ENCODE results near the gene PCSK6. TPM values are rescaled to one million over a fixed set of nuclear protein-coding genes. Genes with fewer than 3 reads are reported as not detected.
A peak's percentile ranks its signal among the peaks of the same experiment; 100 is the strongest.

PCSK6 gene
- total and polyA plus RNA-seq, 2 donors from 2014 or later, result 3.8 to 7.3 TPM

DNA sequence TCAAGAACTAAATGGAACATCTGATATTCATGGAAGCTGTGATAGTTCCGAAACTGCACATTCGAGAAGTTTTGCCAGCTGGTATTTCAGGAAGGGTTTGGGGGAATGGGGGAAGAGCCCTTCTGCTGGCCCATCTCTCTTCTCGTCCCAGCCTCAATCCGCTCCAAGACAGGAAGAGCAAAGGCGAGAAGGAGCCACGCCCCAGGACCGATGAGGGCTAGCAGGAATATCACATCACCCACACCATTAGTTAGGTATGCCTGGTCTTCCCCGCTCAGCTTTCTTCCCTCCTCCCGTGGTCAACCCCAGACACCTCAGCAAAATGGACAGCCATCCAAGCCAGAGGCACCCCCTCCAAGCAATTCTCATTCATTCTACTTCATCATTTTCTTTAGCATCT is 14.9 kb upstream of the PCSK6 start:
- no peak for FAIRE-seq
- Histone ChIP-seq H3K36me3 (ENCODE audit: control insufficient read depth in 2 of 3, insufficient read depth in 3 of 3, low read length in 3 of 3) (no peaks in the 10 kb centered on the region), H3K27ac (ENCODE audit: low read depth in 2 of 2, low read length in 2 of 2) (no peak overlapping the region), H3K27me3 (ENCODE audit: control insufficient read depth, insufficient read depth, low read length) (no peaks in the 10 kb centered on the region), H3K9me3 (ENCODE audit: control insufficient read depth in 2 of 3, insufficient read depth in 1 of 3, low read length in 3 of 3) (no peaks in the 10 kb centered on the region), H3K4me1 (ENCODE audit: control insufficient read depth in 2 of 3, insufficient read depth in 2 of 3, low read depth in 1 of 3, low read length in 3 of 3) (no peaks in the 10 kb centered on the region), H3K9ac (ENCODE audit: low read length in 3 of 3) (no peak overlapping the region), H3K4me3 (ENCODE audit: low read length in 3 of 3) (no peak overlapping the region)
- TF ChIP-seq CTCF (IDR thresholded peaks at IDR 0.05; ENCODE audit: borderline replicate concordance, extremely low read depth, insufficient read depth), result no peak
- peak in 1 of 5 donors; percentile 35 for DNase-seq
- intact Hi-C loops (cut with DNase I), result no loop called here

DNA sequence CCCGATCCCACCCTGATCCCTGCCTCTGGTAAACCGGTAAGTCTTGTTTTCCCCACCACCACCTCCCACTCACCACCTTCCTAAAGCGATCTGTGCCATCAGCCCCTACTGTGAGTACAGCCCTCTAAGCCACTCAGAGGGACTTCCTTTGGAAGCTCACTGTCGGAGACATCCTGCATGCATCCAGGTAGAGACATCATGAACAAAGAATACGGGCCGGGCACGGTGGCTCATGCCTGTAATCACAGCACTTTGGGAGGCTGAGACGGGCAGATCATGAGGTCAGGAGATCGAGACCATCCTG is 13.7 kb upstream of the PCSK6 start:
- intact Hi-C loops (cut with DNase I), result no loop called here
- no peak for DNase-seq
- Histone ChIP-seq H3K4me3 (ENCODE audit: low read length in 3 of 3) (no peak overlapping the region), H3K27me3 (ENCODE audit: control insufficient read depth, insufficient read depth, low read length) (no peaks in the 10 kb centered on the region), H3K9ac (ENCODE audit: low read length in 3 of 3) (no peak overlapping the region), H3K9me3 (ENCODE audit: control insufficient read depth in 2 of 3, insufficient read depth in 1 of 3, low read length in 3 of 3) (no peaks in the 10 kb centered on the region), H3K36me3 (ENCODE audit: control insufficient read depth in 2 of 3, insufficient read depth in 3 of 3, low read length in 3 of 3) (no peaks in the 10 kb centered on the region), H3K27ac (ENCODE audit: low read depth in 2 of 2, low read length in 2 of 2) (no peak overlapping the region), H3K4me1 (ENCODE audit: control insufficient read depth in 2 of 3, insufficient read depth in 2 of 3, low read depth in 1 of 3, low read length in 3 of 3) (no peaks in the 10 kb centered on the region)
- no peak for FAIRE-seq
- TF ChIP-seq CTCF (IDR thresholded peaks at IDR 0.05; ENCODE audit: borderline replicate concordance, extremely low read depth, insufficient read depth), result no peak

GRCh38 chr15:101502572-101503295 is 13.2 kb upstream of the PCSK6 start:
- TF ChIP-seq CTCF (IDR thresholded peaks at IDR 0.05; ENCODE audit: borderline replicate concordance, extremely low read depth, insufficient read depth), result no peak
- Histone ChIP-seq H3K4me3 (ENCODE audit: low read length in 3 of 3) (no peak overlapping the region), H3K9me3 (ENCODE audit: control insufficient read depth in 2 of 3, insufficient read depth in 1 of 3, low read length in 3 of 3) (no peaks in the 10 kb centered on the region), H3K9ac (ENCODE audit: low read length in 3 of 3) (no peak overlapping the region), H3K27ac (ENCODE audit: low read depth in 2 of 2, low read length in 2 of 2) (no peak overlapping the region), H3K4me1 (ENCODE audit: control insufficient read depth in 2 of 3, insufficient read depth in 2 of 3, low read depth in 1 of 3, low read length in 3 of 3) (no peaks in the 10 kb centered on the region), H3K27me3 (ENCODE audit: control insufficient read depth, insufficient read depth, low read length) (no peaks in the 10 kb centered on the region), H3K36me3 (ENCODE audit: control insufficient read depth in 2 of 3, insufficient read depth in 3 of 3, low read length in 3 of 3) (no peaks in the 10 kb centered on the region)
- peak in 1 of 5 donors; percentile 35 for DNase-seq
- intact Hi-C loops (cut with DNase I), result no loop called here
- FAIRE-seq, result no peak
